22Rv1 (cell line): ENCODE measurements around the gene TOMM20L.

Source experiments
- ZFX ChIP-seq: fragments of 450-650 bp; IDR thresholded peaks from 2 replicates; pipeline ENCODE4 v1.6.1; 2017; ENCODE audit warnings: antibody characterized with exemption, borderline replicate concordance
- TF ChIP-seq, protein P1 (sequence below): fragments of 450-650 bp; IDR thresholded peaks from 2 replicates; pipeline ENCODE4 v1.5.1; 2017; ENCODE audit warnings: mild to moderate bottlenecking

DNA sequence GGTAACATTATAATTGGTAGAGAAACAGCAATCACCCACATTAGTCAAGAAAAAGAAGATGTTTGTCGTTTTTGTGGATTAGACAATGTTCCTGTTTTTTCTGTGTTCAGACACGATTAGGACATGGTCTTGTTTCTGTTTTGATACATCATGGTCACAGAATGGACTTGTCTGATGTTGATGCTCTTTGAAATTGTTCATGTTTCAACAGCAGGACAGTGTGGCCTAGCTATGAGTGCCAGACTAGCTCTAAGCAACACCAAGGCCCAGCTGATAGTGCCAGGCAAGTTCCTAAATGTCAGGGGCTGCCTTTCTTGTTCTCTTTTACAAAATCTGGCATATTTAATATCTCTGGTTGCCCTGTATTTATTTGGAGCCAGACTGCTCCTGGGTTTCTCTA, 40.9 kb upstream of the TOMM20L start:
- TF ChIP-seq, protein P1, sequence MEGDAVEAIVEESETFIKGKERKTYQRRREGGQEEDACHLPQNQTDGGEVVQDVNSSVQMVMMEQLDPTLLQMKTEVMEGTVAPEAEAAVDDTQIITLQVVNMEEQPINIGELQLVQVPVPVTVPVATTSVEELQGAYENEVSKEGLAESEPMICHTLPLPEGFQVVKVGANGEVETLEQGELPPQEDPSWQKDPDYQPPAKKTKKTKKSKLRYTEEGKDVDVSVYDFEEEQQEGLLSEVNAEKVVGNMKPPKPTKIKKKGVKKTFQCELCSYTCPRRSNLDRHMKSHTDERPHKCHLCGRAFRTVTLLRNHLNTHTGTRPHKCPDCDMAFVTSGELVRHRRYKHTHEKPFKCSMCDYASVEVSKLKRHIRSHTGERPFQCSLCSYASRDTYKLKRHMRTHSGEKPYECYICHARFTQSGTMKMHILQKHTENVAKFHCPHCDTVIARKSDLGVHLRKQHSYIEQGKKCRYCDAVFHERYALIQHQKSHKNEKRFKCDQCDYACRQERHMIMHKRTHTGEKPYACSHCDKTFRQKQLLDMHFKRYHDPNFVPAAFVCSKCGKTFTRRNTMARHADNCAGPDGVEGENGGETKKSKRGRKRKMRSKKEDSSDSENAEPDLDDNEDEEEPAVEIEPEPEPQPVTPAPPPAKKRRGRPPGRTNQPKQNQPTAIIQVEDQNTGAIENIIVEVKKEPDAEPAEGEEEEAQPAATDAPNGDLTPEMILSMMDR = no peak
- TF ChIP-seq ZFX = no peak
